Activated CD4-positive, alpha-beta T cell treated with anti-CD3 and anti-CD28 coated beads, Interleukin-2, amount 50 U/mL, for 24 hours (primary cell): ENCODE measurements around the gene KDM8.

Experiments used
- DNase-seq, 2 donors: peaks; one replicate each; pipeline ENCODE4 v3.0.0-alpha.2; 2020; ENCODE audit warnings: low read depth in 1 of 2, low spot score in 1 of 2

The KDM8 gene

DNA sequence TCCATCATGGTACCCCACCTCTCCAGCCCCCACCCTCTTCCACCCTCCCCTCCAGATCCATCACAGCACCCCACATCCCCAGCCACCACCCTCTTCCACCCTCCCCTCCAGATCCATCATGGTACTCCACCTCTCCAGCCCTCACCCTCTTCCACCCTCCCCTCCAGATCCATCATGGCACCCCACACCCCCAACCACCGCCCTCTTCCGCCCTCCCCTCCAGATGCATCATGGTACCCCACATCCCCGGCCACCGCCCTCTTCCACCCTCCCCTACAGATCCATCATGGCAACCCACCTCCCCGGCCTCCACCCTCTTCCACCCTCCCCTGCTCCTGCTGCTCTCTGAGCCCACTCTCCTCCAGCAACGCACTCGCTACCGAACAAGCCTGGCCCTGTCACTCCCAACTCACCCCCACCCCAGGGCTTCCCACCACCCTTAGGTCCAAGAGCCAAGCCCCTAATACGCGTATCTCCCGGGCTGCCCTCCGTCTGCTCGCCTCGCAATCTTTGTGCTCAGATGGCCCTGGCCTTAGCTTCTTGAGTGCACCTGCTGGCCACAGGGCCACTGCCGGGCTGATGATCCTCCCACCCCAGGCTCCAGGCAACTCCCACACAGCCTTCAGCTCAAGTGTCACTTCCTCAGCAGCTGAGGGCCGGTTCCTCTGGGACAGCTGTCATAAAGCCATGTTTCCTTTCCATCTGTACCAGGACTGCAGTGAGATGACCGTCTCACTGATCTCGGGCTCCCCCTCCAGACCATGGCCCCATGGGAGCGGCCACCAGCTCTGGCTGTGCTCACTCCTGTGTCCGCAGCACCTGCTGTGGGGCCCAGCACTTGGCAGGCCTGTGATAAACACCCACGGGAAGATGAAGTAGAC lies 25.5 kb downstream of the KDM8 start:
- no peak for DNase-seq

- no peak for DNase-seq
Measured at GRCh38 chr16:27229891-27230470, 26.7 kb downstream of the KDM8 start.

DNA sequence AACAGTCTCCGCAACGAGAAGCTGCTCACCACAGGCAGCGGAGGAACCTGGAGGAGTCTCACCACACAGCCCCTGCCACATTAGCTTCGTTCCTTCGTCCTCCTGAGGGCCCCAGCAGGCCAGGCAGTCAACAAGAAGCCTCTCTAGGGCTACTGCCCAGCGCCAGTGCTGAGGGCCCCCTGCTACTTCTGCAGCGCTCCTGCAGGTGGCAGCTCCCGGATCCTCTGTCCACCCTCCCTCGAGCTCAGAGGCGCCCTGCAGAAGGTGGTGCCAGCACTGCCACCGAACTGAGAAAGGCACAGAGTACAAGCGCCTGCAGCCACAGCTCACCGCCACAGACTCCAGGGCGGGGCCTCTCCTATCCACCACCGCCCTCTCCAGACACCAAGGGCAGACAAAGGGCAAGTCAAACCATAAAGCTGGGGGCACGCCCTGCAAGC lies 27.3 kb downstream of the KDM8 start:
- DNase-seq = peak in 1 of 2 donors; percentile 56

DNA sequence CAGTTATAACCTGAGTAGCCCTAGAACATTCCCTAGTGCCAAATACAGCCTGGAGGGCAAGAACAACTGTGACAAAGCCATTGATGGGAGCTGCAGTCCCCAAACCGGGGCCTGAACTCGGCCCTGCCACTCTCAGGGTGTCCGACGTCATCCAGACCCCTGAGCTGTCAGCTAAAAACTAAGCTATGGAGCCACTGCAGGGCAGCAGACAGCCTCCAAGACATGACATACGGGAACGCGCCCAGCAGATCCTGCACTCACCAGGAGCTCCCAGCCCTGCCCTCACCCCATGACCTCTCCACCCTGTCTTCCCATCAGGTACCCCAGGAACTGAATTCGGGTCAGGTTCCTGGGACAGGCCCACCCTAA lies 28.4 kb downstream of the KDM8 start:
- no peak for DNase-seq

DNA sequence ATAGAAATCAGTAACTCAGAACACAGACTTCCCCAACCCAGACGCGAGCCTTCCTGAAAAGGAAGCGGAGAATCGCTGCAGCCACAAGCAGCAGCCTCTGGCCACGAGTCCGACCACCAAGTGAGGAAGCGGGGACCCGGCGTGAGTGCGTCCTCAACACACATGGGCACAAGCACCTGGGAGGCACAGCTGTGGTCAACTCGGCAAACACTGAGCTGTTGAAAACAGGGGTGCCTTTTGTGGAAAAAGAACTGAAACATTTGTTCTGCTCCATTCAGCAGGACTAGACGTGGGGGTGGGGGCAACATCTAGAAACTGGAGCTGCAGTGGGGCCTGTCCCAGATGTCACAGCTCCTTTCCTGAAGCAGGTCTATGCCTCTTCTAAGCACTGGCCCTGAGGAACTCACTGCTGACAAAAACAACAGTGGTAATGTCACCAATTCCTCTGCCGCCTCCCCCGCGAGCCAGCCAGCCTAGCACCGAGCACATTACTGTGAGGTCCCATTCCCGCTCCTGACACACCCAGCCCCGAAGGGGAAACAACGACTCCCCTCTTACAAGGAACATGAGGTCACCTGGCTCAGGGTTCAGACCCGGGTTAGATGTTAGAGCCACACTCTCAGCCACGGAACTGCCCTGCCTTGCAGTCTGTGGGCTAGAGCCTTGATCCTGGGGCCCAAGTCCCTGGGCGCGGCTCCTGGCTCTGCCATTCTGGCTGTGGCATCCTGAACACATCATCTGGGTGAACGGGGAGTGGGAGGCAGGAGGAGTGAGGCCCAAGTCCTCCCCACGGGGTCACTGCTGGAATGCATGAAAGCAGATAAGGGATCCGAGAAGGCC lies 29.0 kb downstream of the KDM8 start:
- peak in 1 of 2 donors; percentile 59 for DNase-seq

DNA sequence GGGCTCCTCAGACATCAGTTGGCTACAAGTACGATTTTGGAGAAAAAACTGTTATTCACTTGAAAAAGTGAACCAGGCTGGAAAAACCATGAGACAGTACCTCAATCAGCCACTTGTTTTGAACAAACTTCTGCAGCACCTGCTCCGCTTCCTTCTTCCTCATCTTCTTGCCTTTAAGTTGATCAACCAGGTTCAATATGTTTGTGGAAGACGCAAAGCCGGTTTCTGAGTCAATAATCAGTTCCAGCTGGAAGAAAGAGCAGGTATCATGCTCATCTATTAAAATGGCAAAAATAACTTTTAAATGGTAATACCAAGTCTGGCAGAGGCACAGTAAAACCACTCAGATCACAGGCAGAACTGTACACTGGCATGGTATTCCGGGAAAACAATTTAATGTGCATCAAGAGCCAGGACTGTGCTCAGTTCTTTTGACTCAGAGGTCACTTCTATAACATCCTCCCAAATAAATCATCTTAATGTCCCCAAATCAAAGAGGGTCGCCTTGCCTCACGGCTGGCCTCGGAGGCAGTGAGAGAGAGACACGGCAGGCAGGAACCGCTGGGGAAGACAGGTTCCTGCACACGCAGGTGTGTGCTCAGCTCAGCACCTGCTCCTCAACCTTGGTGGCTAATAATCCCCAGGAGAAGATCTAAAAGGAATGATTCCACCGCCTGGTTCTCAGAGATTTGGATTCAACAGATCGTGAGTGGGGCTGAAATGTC lies 29.7 kb downstream of the KDM8 start:
- no peak for DNase-seq

GRCh38 chr16:27233731-27234130 lies 30.4 kb downstream of the KDM8 start:
- DNase-seq = no peak

- DNase-seq = no peak
Measured at GRCh38 chr16:27234171-27234570, 30.8 kb downstream of the KDM8 start.

DNA sequence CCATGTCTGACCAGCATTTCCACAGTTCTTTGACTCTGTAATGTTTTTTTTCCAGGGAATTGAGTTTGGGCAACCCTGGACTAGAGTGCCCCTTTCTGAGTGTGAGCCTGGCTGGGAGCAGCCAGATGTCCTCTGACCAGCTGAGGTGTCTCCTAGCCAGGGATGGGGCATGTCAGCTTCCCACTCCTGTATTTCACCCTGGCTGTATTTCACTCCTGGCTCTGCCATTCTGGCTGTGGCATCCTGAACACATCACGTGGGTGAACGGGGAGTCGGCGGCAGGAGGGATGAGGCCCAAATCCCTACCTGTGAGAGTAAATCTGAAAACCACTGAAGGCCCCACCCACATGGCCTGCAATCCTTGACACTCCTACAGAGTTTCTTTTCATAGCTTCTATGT lies 31.3 kb downstream of the KDM8 start:
- no peak for DNase-seq

GRCh38 chr16:27235055-27235937 lies 32.0 kb downstream of the KDM8 start:
- peak; percentile 43 to 70 for DNase-seq

- no peak for DNase-seq
Measured at GRCh38 chr16:27235938-27236245, 32.6 kb downstream of the KDM8 start.

DNA sequence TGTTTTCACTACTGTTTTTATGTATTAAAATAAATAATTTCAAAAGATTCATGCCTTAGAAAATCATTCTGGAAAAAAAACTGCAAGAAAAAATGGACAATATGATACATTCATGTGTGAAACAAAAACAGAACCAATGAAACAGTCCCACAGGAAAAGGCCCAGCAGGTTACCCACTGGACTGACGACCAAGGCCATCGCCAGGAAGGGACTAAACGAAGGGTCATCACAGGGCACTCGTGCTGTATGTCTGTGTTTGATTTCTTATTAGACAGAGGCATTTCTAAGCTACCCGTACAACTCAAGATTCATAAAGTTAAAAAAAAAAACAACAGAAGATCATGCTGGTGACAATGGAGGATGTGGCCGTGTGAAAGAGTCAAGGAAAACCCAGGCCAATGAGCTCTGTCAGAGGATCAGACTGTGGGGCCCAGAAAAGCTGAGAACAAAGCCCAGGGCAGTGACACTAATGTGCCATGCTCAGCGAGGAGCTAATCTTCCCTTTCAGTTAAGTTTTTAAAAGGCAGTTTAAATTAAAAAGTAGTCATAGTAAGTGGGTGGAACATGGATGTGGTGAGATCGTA lies 33.4 kb downstream of the KDM8 start:
- DNase-seq = no peak

DNA sequence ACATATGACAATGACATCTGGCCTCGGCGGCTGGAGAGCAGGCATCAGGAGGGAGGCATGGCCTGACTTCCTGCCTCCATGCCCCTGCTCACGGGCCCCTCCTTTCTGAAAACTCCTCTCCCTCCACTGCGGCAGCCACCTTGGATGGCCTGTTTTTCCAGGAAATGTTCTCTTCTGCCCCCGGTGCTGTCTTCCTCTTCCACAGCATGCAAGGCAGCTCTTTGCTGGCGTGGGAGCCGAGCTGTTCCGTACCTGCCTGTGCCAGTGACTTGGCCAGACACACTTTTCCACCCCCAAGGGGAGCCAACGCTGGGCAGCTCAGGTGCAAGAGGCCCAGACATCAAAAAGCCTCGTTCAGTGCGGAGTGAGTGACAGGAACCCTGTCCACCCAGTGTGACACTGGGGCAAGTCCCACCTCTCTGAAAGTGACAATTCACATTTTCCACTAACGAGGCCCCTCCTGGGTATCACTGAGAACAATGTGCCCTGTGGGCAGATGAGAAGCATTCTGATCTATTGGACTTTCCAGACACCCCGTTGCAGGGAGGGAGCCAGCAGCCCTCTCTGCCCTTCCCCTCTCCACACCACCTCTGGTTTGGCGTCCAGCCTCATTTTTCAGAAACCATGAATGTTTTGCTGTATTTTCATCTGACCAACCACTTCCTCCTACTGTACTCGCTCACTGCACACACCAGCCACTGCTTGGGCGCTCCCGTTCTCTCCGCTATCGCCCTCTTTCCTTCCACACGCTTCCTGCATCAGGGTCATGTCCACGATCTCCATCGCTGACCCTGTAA lies 34.1 kb downstream of the KDM8 start:
- peak; percentile 63 to 87 for DNase-seq

- no peak for DNase-seq
Measured at GRCh38 chr16:27238016-27238587, 34.8 kb downstream of the KDM8 start.

DNA sequence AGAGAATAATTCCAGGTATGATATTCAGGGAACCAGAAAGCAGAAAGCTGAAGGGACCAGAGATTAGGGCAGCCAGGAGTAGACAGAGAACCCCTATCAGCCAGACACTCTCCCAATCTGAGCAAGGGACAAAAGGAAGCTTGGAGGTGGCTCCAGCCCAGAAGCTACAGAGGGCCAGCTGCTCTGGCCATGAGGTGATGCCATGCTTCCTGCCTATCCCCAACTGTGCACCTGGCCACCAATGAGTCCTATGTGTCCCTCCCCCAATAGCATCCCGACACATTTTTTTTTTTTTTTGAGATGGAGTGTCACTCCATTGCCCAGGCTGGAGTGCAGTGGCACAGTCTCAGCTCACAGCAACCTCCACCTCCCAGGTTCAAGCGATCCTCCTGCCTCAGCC lies 35.3 kb downstream of the KDM8 start:
- no peak for DNase-seq

- DNase-seq = no peak
Measured at GRCh38 chr16:27239026-27239425, 35.7 kb downstream of the KDM8 start.

GRCh38 chr16:27239906-27240655 lies 36.8 kb downstream of the KDM8 start:
- no peak for DNase-seq

DNA sequence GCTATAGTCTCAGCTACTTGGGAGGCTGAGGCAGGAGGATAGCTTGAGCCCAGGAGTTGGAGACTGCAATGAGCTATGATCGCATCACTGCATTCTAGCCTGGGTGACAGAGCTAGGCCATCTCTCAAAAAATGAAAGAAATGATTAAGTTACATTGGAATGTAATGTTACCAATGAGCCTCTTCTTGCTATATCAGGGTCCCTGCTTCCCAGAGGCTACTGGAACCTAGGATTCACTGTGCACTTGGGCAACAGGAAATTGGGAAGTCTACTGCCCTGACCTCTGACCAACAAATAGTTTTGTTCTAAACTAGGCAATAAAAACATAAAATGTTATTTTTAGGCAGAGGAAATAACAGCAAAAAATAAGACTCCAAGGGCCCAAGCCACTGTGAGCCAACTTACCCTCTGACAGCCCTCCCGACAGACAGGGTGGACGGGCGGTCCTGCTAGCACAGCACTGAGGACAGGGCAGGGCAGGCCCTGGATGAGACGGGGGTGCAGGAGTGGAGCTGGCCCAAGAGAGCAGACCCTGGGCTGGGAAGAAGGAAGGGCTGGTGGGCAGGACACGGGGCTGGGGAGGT lies 37.7 kb downstream of the KDM8 start:
- DNase-seq = no peak
